Breast epithelium (tissue), 3 donors: Measurements from ENCODE around the gene PITRM1.

Source experiments
- POLR2A ChIP-seq: fragments of 450-650 bp; IDR thresholded peaks from one replicate; pipeline ENCODE4 v1.6.1; 2016; ENCODE audit warnings: antibody characterized with exemption, mild to moderate bottlenecking, moderate library complexity
- POLR2AphosphoS5 ChIP-seq, 3 donors: sonication (generic); formaldehyde crosslinking; IDR thresholded peaks; one replicate each; pipeline ENCODE4 v1.6.1; 2017; ENCODE audit warnings: antibody characterized with exemption in 3 of 3
- TF ChIP-seq, protein P1 (sequence below), 3 donors: fragments of 450-650 bp; IDR thresholded peaks; one replicate each; pipeline ENCODE4 v1.5.1; 2016 to 2017; ENCODE audit warnings: antibody characterized with exemption in 3 of 3, mild to moderate bottlenecking in 3 of 3, moderate library complexity in 3 of 3

DNA sequence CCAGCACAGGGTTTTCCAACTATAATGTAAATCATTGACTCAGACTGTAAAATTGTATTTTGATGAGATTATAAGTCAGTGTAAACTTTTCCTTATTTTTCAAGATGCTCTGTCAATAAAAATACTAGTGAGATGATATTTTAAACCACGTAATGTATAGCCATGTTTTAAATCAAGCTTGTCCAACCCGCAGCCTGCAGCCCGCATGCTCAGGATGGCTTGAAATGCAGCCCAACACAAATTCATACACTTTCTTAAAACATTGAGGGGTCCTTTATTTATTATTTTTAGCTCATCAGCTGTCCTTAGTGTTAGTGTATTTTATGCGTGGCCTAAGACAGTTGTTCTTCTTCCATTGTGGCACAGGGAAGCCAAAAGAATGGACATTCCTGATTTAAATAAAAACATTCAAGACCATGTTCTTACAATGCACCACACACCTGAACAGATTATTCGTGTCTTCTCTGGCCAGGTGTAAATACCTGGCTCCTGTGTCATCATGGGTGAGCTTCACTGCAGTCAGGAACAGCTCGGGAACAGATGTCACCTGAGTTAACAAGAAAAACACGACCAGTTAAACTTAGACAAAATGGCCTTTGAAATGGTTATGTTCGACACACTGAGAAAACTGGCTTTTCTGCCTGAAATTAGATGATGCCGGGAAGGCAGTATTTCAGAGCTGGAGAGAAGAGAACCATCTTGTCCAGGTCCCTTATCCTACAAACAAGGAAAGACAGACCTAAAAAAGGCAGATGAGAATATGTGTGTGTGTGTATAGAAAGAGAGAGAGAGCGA, 5.9 kb downstream of the PITRM1 start:
- TF ChIP-seq, protein P1, sequence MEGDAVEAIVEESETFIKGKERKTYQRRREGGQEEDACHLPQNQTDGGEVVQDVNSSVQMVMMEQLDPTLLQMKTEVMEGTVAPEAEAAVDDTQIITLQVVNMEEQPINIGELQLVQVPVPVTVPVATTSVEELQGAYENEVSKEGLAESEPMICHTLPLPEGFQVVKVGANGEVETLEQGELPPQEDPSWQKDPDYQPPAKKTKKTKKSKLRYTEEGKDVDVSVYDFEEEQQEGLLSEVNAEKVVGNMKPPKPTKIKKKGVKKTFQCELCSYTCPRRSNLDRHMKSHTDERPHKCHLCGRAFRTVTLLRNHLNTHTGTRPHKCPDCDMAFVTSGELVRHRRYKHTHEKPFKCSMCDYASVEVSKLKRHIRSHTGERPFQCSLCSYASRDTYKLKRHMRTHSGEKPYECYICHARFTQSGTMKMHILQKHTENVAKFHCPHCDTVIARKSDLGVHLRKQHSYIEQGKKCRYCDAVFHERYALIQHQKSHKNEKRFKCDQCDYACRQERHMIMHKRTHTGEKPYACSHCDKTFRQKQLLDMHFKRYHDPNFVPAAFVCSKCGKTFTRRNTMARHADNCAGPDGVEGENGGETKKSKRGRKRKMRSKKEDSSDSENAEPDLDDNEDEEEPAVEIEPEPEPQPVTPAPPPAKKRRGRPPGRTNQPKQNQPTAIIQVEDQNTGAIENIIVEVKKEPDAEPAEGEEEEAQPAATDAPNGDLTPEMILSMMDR (IDR thresholded peaks at IDR 0.05): no peak
- TF ChIP-seq POLR2A (no peak), POLR2AphosphoS5 (IDR thresholded peaks at IDR 0.05) (no peak)
